Fibroblast of villous mesenchyme (primary cell): ENCODE results near the gene TAF1D. TPM values are rescaled to one million over a fixed set of nuclear protein-coding genes. Genes with fewer than 3 reads are reported as not detected.

Source experiments
- DNase-seq: peaks from one replicate; pipeline ENCODE4 v3.0.0-alpha.2; 2010; ENCODE audit warnings: low read depth
- H3K4me3 ChIP-seq: 2 replicates; pipeline ENCODE4 v1.5.1; 2011; ENCODE audit warnings: low read depth, mild to moderate bottlenecking, low read length
- CTCF ChIP-seq: IDR thresholded peaks from 2 replicates; pipeline ENCODE4 v1.5.1; 2012; ENCODE audit warnings: low read depth, mild to moderate bottlenecking, low read length; ENCODE audit not compliant: insufficient read depth
- total RNA-seq: library from RNA; depleted of rRNA; stranded (reverse); fragments of >200 nt; gene quantifications from 2 replicates; pipeline ENCODE4 v1.2.3, GENCODE V29; 2012

Gene TAF1D
- total RNA-seq, 1 donor = 181 TPM

DNA sequence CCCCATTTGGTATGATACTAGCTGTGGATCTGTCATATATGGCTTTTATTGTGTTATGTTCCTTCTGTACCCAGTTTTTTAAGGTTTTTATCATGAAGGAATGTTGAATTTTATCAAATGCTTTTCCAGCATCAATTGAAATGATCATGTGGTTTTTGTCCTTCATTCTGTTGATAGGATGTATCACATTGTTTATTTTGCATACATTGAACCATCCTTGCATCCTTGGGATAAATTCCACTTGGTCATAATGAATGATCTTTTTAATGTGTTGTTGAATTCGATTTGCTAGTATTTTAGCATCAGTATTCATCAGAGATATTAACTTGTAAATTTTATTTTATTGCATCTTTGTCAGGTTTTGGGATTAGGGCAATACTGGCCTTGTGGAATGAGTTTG lies 31.1 kb downstream of the TAF1D start:
- no peak for DNase-seq
- H3K4me3 ChIP-seq = no peak overlapping the region
- no peak for TF ChIP-seq CTCF

GRCh38 chr11:93704237-93704636 lies 37.1 kb downstream of the TAF1D start:
- no peak for DNase-seq
- no peak overlapping the region for H3K4me3 ChIP-seq
- peak; percentile 9 for TF ChIP-seq CTCF

GRCh38 chr11:93700830-93701229 lies 40.5 kb downstream of the TAF1D start:
- no peak for TF ChIP-seq CTCF
- DNase-seq = peak; percentile 53

GRCh38 chr11:93697611-93698010 lies 43.7 kb downstream of the TAF1D start:
- no peak for DNase-seq
- H3K4me3 ChIP-seq = no peak overlapping the region
- TF ChIP-seq CTCF = no peak

More at GRCh38 chr11:93700830-93701229, 40.5 kb downstream of the TAF1D start:
- H3K4me3 ChIP-seq = no peak overlapping the region

- no peak for DNase-seq
- H3K4me3 ChIP-seq = no peak overlapping the region
- TF ChIP-seq CTCF = no peak
Observed at GRCh38 chr11:93694557-93694956, 46.7 kb downstream of the TAF1D start.

GRCh38 chr11:93694109-93694508 lies 47.2 kb downstream of the TAF1D start:
- no peak overlapping the region for H3K4me3 ChIP-seq
- no peak for TF ChIP-seq CTCF
- DNase-seq = no peak

DNA sequence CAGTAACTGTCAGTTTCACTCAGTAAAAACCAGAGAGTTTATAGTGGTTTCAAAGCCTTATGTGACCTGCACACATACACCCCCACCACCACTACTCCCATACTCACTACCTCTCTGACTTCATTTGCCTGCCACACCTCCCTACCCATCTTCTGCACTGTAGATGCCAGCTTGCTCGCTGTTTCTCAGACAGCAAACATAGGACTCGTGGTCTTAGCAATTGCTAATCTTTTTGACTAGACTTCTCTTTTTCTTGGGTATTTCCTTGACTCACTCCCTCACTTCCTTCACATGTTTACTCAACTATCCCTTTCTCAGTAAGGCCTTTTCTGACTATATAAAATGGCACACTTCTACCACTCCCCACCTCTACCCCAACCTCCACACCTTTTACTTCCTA lies 52.1 kb downstream of the TAF1D start:
- no peak for DNase-seq
- TF ChIP-seq CTCF = no peak
- H3K4me3 ChIP-seq = no peak overlapping the region
